ENCODE data around the gene ABLIM3. TPM values are rescaled to one million over a fixed set of nuclear protein-coding genes. Genes with fewer than 3 reads are reported as not detected.

The ABLIM3 gene
- total RNA-seq, 1 donor from 2014 or later, result 122 TPM

DNA sequence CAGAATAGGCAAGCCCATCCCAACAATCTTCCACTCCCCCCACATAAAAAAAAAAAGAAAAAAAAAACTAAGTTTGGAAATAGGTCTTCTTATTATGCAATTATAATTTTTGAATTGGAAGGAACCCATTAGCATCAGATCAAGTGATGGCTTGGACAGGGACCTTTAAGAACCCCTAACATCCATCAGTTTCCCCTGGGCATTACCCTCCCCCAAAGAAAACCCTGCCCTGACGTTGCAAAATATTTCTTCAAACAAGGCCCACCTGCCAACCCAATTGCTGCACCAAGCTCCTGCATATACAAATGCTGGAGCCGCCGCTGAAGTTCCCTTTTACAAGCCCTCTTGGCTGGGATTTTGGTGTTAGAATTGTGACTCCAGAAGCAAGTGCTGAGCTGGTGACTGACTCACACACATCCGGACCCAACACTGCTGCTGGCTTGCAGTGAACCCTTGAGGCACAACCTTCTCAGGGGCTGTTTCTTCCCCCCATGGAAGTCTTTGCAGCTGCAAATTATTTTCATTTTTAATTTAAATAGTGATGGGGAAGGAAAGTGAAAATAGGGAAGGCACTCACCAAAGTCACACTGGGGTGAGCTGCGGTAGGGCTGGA is 74.3 kb downstream of the ABLIM3 start:
- DNase-seq, result peak; percentile 44
- Histone ChIP-seq H3K9me3 (replicated peaks) (no peaks in the 10 kb centered on the region), H3K4me1 (peaks cover 85% of the 10 kb centered on the region), H3K4me3 (no peak overlapping the region), H3K36me3 (peaks cover 59% of the 10 kb centered on the region), H3K27me3 (ENCODE audit: low read depth) (no peaks in the 10 kb centered on the region), H3K27ac (replicated peaks) (peak overlapping the region; percentile 87)
- intact Hi-C loops (cut with micrococcal nuclease), result no loop called here
- TF ChIP-seq, protein P1, sequence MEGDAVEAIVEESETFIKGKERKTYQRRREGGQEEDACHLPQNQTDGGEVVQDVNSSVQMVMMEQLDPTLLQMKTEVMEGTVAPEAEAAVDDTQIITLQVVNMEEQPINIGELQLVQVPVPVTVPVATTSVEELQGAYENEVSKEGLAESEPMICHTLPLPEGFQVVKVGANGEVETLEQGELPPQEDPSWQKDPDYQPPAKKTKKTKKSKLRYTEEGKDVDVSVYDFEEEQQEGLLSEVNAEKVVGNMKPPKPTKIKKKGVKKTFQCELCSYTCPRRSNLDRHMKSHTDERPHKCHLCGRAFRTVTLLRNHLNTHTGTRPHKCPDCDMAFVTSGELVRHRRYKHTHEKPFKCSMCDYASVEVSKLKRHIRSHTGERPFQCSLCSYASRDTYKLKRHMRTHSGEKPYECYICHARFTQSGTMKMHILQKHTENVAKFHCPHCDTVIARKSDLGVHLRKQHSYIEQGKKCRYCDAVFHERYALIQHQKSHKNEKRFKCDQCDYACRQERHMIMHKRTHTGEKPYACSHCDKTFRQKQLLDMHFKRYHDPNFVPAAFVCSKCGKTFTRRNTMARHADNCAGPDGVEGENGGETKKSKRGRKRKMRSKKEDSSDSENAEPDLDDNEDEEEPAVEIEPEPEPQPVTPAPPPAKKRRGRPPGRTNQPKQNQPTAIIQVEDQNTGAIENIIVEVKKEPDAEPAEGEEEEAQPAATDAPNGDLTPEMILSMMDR (IDR thresholded peaks at IDR 0.05; ENCODE audit: borderline replicate concordance), result no peak

DNA sequence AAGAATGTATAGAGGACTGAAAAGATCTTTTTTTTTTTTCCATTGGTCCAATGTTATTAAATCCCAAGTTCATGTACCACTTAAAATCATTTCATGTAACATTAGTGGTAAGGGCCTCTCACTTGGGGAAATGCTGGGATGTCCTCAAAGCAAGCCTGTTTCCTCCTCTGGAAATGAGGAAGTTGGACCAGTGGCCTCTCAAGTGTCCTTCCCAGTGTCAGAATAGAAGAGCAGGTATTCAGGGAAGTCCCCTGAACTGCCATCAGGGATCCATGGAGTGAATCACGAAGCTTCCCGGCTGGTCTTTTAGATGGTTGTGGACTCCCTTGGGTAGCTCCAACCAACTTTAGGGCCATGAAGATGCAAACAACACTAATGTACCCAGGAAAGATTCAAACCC is 75.2 kb downstream of the ABLIM3 start:
- intact Hi-C loops (cut with micrococcal nuclease), result no loop called here
- Histone ChIP-seq H3K4me1 (peaks cover 86% of the 10 kb centered on the region), H3K9me3 (replicated peaks) (no peaks in the 10 kb centered on the region), H3K27me3 (ENCODE audit: low read depth) (no peaks in the 10 kb centered on the region), H3K27ac (replicated peaks) (peak overlapping the region; percentile 87), H3K4me3 (no peak overlapping the region), H3K36me3 (peaks cover 50% of the 10 kb centered on the region)
- TF ChIP-seq, protein P1 (IDR thresholded peaks at IDR 0.05; ENCODE audit: borderline replicate concordance), result no peak
- no peak for DNase-seq

DNA sequence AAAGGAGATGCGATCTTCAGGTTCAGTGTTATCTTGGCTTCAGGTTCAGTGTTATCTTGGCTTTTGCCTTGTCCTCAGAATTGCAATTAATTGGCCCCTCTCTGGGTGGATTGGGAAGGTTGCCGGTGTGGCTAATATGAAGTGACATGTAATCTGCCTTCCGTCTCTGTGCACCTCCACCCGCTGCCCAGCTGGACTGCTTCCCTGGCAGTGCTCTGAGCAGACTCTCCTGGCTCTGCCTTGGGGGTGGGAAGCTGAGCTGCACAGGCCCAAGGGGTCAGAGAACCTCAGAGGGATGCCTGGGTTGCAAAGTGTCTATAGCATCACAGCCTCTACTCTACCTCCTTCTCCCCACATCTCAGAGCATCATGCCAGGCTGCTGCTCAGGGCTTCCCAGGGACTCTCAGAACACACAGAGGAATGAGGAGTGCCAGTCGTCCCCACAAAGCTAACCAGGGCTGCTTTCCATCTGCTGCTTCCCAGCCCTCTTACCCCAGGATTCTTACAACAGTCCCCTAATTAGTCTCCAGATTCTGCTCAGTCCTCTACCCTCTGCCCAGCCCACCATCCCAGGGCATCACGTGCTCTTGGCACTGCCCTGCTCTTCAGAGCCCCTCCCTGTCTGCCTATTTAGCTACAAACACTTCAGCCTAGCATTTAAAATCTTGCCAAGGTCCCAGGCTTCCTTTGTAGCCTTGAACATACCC is 76.0 kb downstream of the ABLIM3 start:
- peaks cover 88% of the 10 kb centered on the region for H3K4me1 ChIP-seq
- H3K27me3 ChIP-seq (ENCODE audit: low read depth), result no peaks in the 10 kb centered on the region
- TF ChIP-seq, protein P1 (IDR thresholded peaks at IDR 0.05; ENCODE audit: borderline replicate concordance), result no peak
- no peak overlapping the region for H3K4me3 ChIP-seq
- peak; percentile 52 for DNase-seq
- H3K36me3 ChIP-seq, result peaks cover 43% of the 10 kb centered on the region
- intact Hi-C loops (cut with micrococcal nuclease), result no loop called here
- peak overlapping the region; percentile 87 for H3K27ac ChIP-seq (replicated peaks)
- H3K9me3 ChIP-seq (replicated peaks), result no peaks in the 10 kb centered on the region

DNA sequence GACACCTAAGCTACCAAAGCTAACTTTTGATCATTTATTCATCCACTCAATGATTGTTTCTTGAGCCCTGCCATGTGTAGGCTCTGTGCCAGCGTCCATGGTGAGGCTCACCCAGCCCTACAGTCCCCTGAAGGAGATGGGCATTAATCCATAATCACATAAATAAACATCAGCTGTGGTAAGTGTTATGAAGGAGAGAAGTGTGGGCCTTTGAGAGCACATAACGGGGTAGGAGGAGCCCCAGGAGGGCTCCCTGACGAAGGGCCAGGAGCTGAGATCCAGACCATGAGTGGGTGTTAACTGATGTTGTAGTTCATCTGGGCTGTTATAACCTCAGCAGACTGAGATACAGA is 76.5 kb downstream of the ABLIM3 start:
- peaks cover 38% of the 10 kb centered on the region for H3K36me3 ChIP-seq
- peaks cover 90% of the 10 kb centered on the region for H3K4me1 ChIP-seq
- H3K27me3 ChIP-seq (ENCODE audit: low read depth), result no peaks in the 10 kb centered on the region
- no peaks in the 10 kb centered on the region for H3K9me3 ChIP-seq (replicated peaks)
- peak; percentile 41 for DNase-seq
- no peak overlapping the region for H3K4me3 ChIP-seq
- TF ChIP-seq, protein P1 (IDR thresholded peaks at IDR 0.05; ENCODE audit: borderline replicate concordance), result no peak
- intact Hi-C loops (cut with micrococcal nuclease), result no loop called here
- peak overlapping the region; percentile 87 for H3K27ac ChIP-seq (replicated peaks)

DNA sequence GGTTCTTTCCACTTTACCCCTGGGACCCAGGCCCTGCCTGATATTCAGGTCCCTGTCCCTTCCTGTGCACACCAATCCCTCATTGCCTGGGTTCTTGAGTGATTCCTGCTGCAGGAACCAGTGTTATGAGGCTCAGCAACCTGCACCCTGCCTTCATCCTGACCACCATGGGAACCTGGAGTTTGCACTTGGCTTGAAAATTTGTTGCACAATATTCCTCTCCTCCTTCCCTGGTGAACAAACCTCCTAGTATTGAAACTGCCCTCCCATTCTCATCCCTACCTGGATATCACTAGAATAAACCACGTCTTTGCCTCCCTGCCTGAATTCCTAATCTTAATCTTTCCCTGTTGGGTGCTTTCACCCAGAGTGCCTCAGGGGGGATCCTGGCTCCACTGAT is 78.3 kb downstream of the ABLIM3 start:
- peaks cover 26% of the 10 kb centered on the region for H3K36me3 ChIP-seq
- DNase-seq, result no peak
- H3K27ac ChIP-seq (replicated peaks), result no peak overlapping the region
- H3K27me3 ChIP-seq (ENCODE audit: low read depth), result no peaks in the 10 kb centered on the region
- no peaks in the 10 kb centered on the region for H3K9me3 ChIP-seq (replicated peaks)
- TF ChIP-seq, protein P1 (IDR thresholded peaks at IDR 0.05; ENCODE audit: borderline replicate concordance), result no peak
- intact Hi-C loops (cut with micrococcal nuclease), result no loop called here
- H3K4me3 ChIP-seq, result no peak overlapping the region
- peaks cover 97% of the 10 kb centered on the region for H3K4me1 ChIP-seq

All from left ventricle myocardium inferior (tissue), 1 donor.